Neuron (in vitro differentiated cells): ENCODE results near the gene DCAF12.
"Not testable (repeated sequence)": the region's sequence is repeated elsewhere in the genome, so short reads cannot be mapped to it uniquely, and the experiment has no call there.

Source experiments
- H2AFZ ChIP-seq: one replicate; pipeline ENCODE4 v1.6.1; 2013; ENCODE audit warnings: low read depth, mild to moderate bottlenecking, inconsistent platforms, low read length, moderate library complexity
- H3K27me3 ChIP-seq: one replicate; pipeline ENCODE4 v1.6.1; 2013; ENCODE audit warnings: low read length; ENCODE audit not compliant: insufficient read depth
- H3K36me3 ChIP-seq: one replicate; pipeline ENCODE4 v1.6.1; 2013; ENCODE audit warnings: low read length; ENCODE audit not compliant: insufficient read depth
- H3K4me1 ChIP-seq: one replicate; pipeline ENCODE4 v1.6.1; 2013; ENCODE audit warnings: low read length; ENCODE audit not compliant: insufficient read depth
- H3K4me3 ChIP-seq: 2 replicates; pipeline ENCODE4 v1.5.1; 2013; ENCODE audit warnings: mild to moderate bottlenecking, low read length, moderate library complexity
- H3K9me3 ChIP-seq: one replicate; pipeline ENCODE4 v1.6.1; 2013; ENCODE audit warnings: low read length

Gene DCAF12

GRCh38 chr9:34140853-34141252 is 14.4 kb upstream of the DCAF12 start:
- H3K4me3 ChIP-seq: no peak overlapping the region
- H3K4me1 ChIP-seq: no peaks in the 10 kb centered on the region
- no peaks in the 10 kb centered on the region for H3K27me3 ChIP-seq
- H3K9me3 ChIP-seq: no peaks in the 10 kb centered on the region
- H2AFZ ChIP-seq: no peak overlapping the region
- no peaks in the 10 kb centered on the region for H3K36me3 ChIP-seq

DNA sequence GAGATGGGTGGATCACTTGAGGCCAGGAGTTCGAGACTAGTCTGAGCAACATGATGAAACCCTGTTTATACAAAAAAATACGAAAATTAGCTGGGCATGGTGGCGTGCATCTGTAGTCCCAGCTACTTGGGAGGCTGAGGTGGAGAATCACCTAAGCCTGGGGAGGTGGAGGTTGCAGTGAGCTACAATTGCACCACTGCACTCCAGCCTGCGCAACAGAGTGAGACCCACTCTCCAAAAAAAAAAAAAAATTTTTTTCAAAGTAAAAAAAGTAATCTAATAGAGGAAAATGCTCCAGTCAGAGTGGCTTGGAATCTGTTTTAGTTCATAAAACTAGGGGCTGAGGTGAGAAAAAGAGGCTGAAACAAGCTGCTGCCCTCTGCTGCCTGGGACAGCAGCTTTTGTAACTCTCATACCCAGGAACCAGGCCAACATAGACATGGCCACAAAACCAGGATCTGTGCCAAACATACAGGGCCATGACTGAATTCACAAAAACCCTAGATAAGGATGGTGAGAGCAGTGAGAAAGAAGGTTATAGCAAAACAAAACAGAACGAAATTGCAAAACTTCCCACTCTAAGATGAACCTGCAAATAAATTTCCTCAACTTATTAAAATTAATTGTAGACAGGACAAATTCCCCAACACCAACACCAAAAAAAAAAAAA is 13.1 kb upstream of the DCAF12 start:
- H2AFZ ChIP-seq: no peak overlapping the region
- H3K4me1 ChIP-seq: no peaks in the 10 kb centered on the region
- H3K4me3 ChIP-seq: no peak overlapping the region
- no peaks in the 10 kb centered on the region for H3K9me3 ChIP-seq
- no peaks in the 10 kb centered on the region for H3K36me3 ChIP-seq
- H3K27me3 ChIP-seq: no peaks in the 10 kb centered on the region

GRCh38 chr9:34138644-34139043 is 12.1 kb upstream of the DCAF12 start:
- H3K9me3 ChIP-seq, H2AFZ ChIP-seq, H3K27me3 ChIP-seq, H3K36me3 ChIP-seq, H3K4me3 ChIP-seq, H3K4me1 ChIP-seq: not testable (repeated sequence)

DNA sequence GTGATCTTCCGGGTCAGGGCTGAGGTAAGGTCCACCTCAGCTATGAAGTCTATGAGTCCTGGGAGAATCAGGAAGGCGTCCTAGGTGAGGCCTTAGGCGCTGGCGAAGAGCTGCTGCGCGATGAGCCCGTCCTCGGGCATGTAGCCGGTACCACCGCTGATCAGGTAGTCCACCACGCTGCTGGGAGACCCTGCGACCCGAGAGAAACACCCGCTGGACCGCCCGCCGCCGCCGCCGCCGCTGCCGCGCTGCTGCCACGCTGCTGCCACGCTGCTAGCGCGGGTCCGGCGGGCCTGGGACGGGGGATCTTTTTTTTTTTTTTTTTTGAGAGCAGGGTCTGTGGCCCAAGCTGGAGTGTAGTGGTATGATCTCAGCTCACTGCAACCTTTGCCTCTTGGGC is 8.0 kb upstream of the DCAF12 start:
- H3K4me1 ChIP-seq: no peaks in the 10 kb centered on the region
- no peaks in the 10 kb centered on the region for H3K9me3 ChIP-seq
- no peak overlapping the region for H2AFZ ChIP-seq
- H3K36me3 ChIP-seq: no peaks in the 10 kb centered on the region
- H3K4me3 ChIP-seq: no peak overlapping the region
- no peaks in the 10 kb centered on the region for H3K27me3 ChIP-seq

GRCh38 chr9:34133436-34133949 is 7.0 kb upstream of the DCAF12 start:
- Histone ChIP-seq H3K4me1 (no peaks in the 10 kb centered on the region), H3K9me3 (no peaks in the 10 kb centered on the region), H2AFZ (no peak overlapping the region), H3K36me3 (no peaks in the 10 kb centered on the region), H3K4me3 (no peak overlapping the region), H3K27me3 (no peaks in the 10 kb centered on the region)

DNA sequence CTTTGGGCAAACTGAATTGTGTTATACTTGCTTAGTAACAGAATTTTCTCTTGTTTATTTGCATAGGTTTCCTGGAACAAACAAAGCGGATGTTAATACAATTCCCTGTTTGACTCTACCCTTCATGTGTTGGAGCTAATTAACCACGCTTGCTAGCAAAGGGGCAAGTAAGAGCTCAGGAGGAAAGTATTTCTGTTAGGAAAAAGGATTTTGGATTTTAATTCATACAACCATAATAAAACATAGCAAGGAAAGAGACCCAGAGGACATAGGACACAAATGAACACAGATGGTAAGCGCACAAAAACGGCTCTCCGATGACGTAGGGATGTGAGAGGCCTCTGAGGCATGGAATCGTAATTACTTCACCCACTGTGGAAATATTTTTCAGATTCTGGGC is 5.1 kb upstream of the DCAF12 start:
- H3K9me3 ChIP-seq: no peaks in the 10 kb centered on the region
- no peaks in the 10 kb centered on the region for H3K27me3 ChIP-seq
- H2AFZ ChIP-seq: no peak overlapping the region
- H3K4me1 ChIP-seq: peaks cover 8% of the 10 kb centered on the region
- no peaks in the 10 kb centered on the region for H3K36me3 ChIP-seq
- H3K4me3 ChIP-seq: no peak overlapping the region

DNA sequence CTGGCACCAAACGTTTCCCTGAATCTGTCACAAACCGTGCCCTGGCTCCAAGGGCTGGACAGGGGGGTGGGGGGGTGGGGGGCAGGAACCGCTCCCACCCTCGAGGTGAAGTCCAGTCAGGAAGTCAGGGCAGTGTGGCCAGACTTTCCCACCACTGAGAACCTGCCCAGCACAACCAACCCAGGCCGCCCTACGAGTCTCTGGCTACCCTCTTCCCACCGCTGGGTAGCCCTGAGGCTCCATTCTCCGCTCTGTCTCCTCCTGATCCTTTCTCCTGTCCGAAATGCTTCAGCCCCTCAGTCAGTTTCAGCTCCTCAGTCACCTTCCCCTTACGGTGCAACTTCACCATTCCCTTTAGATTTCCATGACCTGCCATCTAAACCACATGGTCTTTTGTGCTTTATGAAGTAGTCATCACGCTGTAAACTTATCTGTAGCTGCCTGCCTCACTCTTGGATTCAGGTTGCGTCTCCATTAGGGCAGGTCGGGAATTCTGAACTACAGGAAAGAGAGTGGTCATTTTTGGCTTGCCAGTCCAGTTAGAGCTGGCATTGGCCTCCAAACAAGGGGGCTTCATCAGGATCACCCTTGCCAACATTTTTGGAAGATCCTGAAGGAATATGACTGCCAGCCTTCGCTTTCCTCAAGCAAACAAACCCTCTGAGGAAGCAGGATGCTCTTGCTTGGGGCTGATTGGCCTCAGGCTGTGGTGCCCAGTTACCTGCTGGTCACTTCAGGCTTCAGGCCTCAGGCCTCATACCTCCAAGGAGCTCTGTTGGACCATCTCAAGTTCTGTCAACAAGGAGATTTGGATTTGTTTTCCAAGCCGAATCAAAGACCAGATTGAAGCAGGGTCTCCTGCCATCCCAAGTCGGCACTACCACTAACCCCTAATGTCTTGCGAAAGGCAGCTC is 794 bp upstream of the DCAF12 start:
- Histone ChIP-seq H3K9me3 (no peaks in the 10 kb centered on the region), H3K27me3 (no peaks in the 10 kb centered on the region), H3K4me1 (peaks cover 24% of the 10 kb centered on the region), H3K4me3 (peak overlapping the region; percentile 69), H3K36me3 (peaks cover 22% of the 10 kb centered on the region), H2AFZ (no peak overlapping the region)

GRCh38 chr9:34125681-34126206 is 754 bp downstream of the DCAF12 start:
- H3K27me3 ChIP-seq: no peaks in the 10 kb centered on the region
- H2AFZ ChIP-seq: peak overlapping the region; percentile 71
- H3K4me3 ChIP-seq: peak overlapping the region; percentile 69

DNA sequence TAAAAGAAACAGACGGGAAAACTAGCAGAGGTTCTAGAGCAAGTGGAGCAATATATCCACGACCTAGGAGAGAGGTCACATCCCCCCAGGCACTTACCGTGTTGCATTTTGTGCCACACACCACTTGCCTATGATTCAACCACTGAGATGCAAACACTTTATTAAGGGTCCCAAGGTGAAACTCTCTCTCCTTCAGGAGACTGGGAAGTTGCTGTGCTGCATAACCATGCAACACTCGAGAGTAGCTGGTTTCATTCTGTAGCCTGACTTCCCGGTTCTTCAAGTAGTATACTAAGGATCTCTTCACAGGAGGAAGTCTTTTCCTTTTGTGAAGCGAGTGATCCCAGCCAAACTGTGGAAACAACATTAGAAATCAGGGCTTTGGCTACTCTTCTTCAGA is 1.6 kb downstream of the DCAF12 start:
- peaks cover 24% of the 10 kb centered on the region for H3K4me1 ChIP-seq
- H2AFZ ChIP-seq: no peak overlapping the region
- H3K9me3 ChIP-seq: no peaks in the 10 kb centered on the region
- H3K27me3 ChIP-seq: no peaks in the 10 kb centered on the region
- H3K4me3 ChIP-seq: peak overlapping the region; percentile 69
- peaks cover 33% of the 10 kb centered on the region for H3K36me3 ChIP-seq

More at GRCh38 chr9:34125681-34126206, 754 bp downstream of the DCAF12 start:
- Histone ChIP-seq H3K36me3 (peaks cover 33% of the 10 kb centered on the region), H3K4me1 (peaks cover 24% of the 10 kb centered on the region), H3K9me3 (no peaks in the 10 kb centered on the region)

DNA sequence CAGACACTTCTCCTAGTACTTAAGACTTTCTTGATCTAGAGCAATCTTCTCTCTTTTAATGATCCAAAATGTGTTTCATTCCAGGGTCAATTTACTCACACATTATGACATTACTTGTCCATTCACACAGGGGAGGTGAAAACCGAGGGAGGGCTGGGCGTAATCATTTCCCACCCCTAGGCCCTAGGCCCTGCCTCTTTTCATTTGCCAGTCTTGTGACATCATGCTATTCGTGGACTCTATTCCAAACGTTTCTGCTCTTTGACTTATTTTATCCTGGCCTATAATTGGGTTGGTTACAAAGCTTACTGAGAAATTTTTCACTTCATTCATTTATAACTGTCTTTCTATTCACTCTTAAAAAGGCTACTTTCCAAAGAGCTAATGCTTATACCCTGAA is 2.4 kb downstream of the DCAF12 start:
- H3K27me3 ChIP-seq: no peaks in the 10 kb centered on the region
- peaks cover 33% of the 10 kb centered on the region for H3K36me3 ChIP-seq
- H3K9me3 ChIP-seq: no peaks in the 10 kb centered on the region
- H3K4me3 ChIP-seq: no peak overlapping the region
- no peak overlapping the region for H2AFZ ChIP-seq
- H3K4me1 ChIP-seq: peaks cover 24% of the 10 kb centered on the region

GRCh38 chr9:34123682-34124081 is 2.8 kb downstream of the DCAF12 start:
- Histone ChIP-seq H3K4me3 (no peak overlapping the region), H3K27me3 (no peaks in the 10 kb centered on the region), H3K4me1 (peaks cover 24% of the 10 kb centered on the region), H2AFZ (no peak overlapping the region), H3K9me3 (no peaks in the 10 kb centered on the region), H3K36me3 (peaks cover 36% of the 10 kb centered on the region)

DNA sequence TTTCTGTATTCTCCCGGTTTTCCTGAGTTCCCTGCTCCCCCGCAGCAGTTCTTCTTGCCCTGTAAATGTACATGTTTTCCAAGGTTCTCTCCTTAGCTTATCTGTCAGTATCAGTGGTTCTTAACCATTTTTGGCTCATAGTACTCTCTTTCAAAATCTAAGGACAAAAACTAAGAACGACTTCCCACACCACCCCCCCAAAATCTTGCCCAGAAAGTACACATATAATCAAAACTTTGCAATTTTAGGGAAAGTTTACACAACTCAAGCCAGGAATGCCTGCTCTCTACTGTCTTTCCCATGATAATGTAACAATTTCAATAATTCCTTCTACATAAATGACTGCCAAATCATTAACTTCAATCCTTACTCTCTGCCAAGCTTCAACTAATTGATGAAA is 4.5 kb downstream of the DCAF12 start:
- Histone ChIP-seq H3K4me3 (no peak overlapping the region), H3K27me3 (no peaks in the 10 kb centered on the region), H2AFZ (no peak overlapping the region), H3K9me3 (no peaks in the 10 kb centered on the region), H3K36me3 (peaks cover 47% of the 10 kb centered on the region), H3K4me1 (peaks cover 16% of the 10 kb centered on the region)

DNA sequence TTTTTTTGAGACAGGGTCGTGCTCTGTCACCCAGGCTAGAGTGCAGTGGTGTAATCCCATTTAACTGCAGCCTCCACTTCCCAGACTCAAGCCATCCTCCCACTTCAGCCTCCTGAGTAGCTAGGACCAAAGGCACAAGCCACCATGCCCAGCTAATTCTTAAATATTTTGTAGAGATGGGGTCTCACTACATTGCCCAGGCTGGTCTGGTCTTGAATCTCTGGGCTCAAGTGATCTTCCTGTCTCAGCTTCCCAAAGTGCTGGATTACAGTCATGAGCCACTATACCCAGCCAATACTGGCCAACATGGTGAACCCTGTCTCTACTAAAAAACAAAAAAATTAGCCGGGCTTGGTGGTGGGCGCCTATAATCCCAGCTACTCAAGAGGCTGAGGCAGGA is 6.8 kb downstream of the DCAF12 start:
- Histone ChIP-seq H3K27me3 (no peaks in the 10 kb centered on the region), H3K4me1 (peaks cover 7% of the 10 kb centered on the region), H3K36me3 (peaks cover 54% of the 10 kb centered on the region), H3K9me3 (no peaks in the 10 kb centered on the region), H2AFZ (no peak overlapping the region), H3K4me3 (no peak overlapping the region)
